Activated CD4-positive, alpha-beta T cell treated with anti-CD3 and anti-CD28 coated beads for 36 hours (primary cell): ENCODE results near the gene PLXND1. TPM values are rescaled to one million over a fixed set of nuclear protein-coding genes. Genes with fewer than 3 reads are reported as not detected.

Experiments used
- ATAC-seq: fragments of 200-7000 bp; cut with Tn5 transposase; one replicate; pipeline ENCODE4 v1.10.0; 2021; ENCODE audit warnings: mild to moderate bottlenecking, moderate library complexity
- CTCF ChIA-PET: fragments of 350-600 bp; sonication (Branson Sonifier 250); formaldehyde crosslinking; loops from one replicate; lab custom pipeline; 2021; ENCODE audit warnings: antibody characterized with exemption; lab: Charles Lee
- POLR2A ChIA-PET: fragments of 350-600 bp; sonication (Branson Sonifier 250); formaldehyde crosslinking; loops from one replicate; lab custom pipeline; 2021; ENCODE audit warnings: antibody characterized with exemption, inconsistent platforms; lab: Charles Lee
- DNase-seq: peaks from one replicate; pipeline ENCODE4 v3.0.0-alpha.2; 2020
- H3K27ac Mint-ChIP-seq: one replicate; pipeline ENCODE4 v1.8.0; 2021; ENCODE audit warnings: mixed read lengths
- H3K27me3 Mint-ChIP-seq: one replicate; pipeline ENCODE4 v1.8.0; 2021; ENCODE audit warnings: mixed read lengths
- H3K36me3 Mint-ChIP-seq: one replicate; pipeline ENCODE4 v1.8.0; 2021; ENCODE audit warnings: low read depth, mixed read lengths
- H3K4me1 Mint-ChIP-seq: one replicate; pipeline ENCODE4 v1.8.0; 2021; ENCODE audit warnings: mixed read lengths
- H3K4me3 Mint-ChIP-seq: one replicate; pipeline ENCODE4 v1.8.0; 2021; ENCODE audit warnings: mild to moderate bottlenecking, moderate library complexity, mixed read lengths
- H3K9me3 Mint-ChIP-seq: one replicate; pipeline ENCODE4 v1.8.0; 2021; ENCODE audit warnings: low read depth, mixed read lengths
- intact Hi-C, 2 experiments: fragments of 100-400 bp; cut with DNase I in 1 of 2; cut with micrococcal nuclease in 1 of 2; formaldehyde crosslinking; loops; one replicate each; pipeline versions ENCODE4 v1.14.2 to v1.15.1; 2022 to 2024; cut with DNase I, micrococcal nuclease
- total RNA-seq, 2 experiments: library from RNA; stranded (reverse); gene quantifications; one replicate each; pipeline ENCODE4 v1.2.3, GENCODE V29; 2021

Gene PLXND1
- total RNA-seq, 2 experiments from 2014 or later, result 3.1 to 4.6 TPM

GRCh38 chr3:129527262-129527661 lies 79.2 kb downstream of the PLXND1 start:
- no peak overlapping the region for H3K4me3 Mint-ChIP-seq
- DNase-seq (no peak), ATAC-seq (no peak)
- H3K36me3 Mint-ChIP-seq, result no peaks in the 10 kb centered on the region
- H3K27me3 Mint-ChIP-seq, result no peaks in the 10 kb centered on the region
- H3K4me1 Mint-ChIP-seq, result no peaks in the 10 kb centered on the region
- intact Hi-C loops, result no loop called here
- ChIA-PET POLR2A (no interaction called here), CTCF (no interaction called here)
- H3K27ac Mint-ChIP-seq, result no peak overlapping the region
- no peaks in the 10 kb centered on the region for H3K9me3 Mint-ChIP-seq

- DNase-seq (no peak), ATAC-seq (no peak)
- Mint-ChIP-seq H3K27ac (no peak overlapping the region), H3K36me3 (no peaks in the 10 kb centered on the region), H3K4me1 (no peaks in the 10 kb centered on the region), H3K27me3 (no peaks in the 10 kb centered on the region), H3K9me3 (no peaks in the 10 kb centered on the region), H3K4me3 (no peak overlapping the region)
- intact Hi-C loops, result no loop called here
- ChIA-PET CTCF (interaction anchor here (0.6 kb wide), 2 partner anchors 25 to 33 kb away, joined by 3 to 5 read pairs; no protein-coding TSS in a partner anchor), POLR2A (no interaction called here)
Measured at GRCh38 chr3:129526121-129526900, 80.2 kb downstream of the PLXND1 start.

- Mint-ChIP-seq H3K4me1 (no peaks in the 10 kb centered on the region), H3K36me3 (no peaks in the 10 kb centered on the region), H3K9me3 (no peaks in the 10 kb centered on the region), H3K4me3 (no peak overlapping the region), H3K27me3 (no peaks in the 10 kb centered on the region), H3K27ac (no peak overlapping the region)
- CTCF ChIA-PET, result interaction anchor here (0.6 kb wide), 2 partner anchors 26 to 32 kb away, joined by 3 to 5 read pairs; no protein-coding TSS in a partner anchor
- peak; percentile 38 for DNase-seq
- ATAC-seq, result peak; percentile 89
- intact Hi-C loops, result no loop called here
- POLR2A ChIA-PET, result no interaction called here
Measured at GRCh38 chr3:129525341-129525968, 81.0 kb downstream of the PLXND1 start.

GRCh38 chr3:129524081-129524480 lies 82.4 kb downstream of the PLXND1 start:
- Mint-ChIP-seq H3K27me3 (no peaks in the 10 kb centered on the region), H3K27ac (no peak overlapping the region), H3K4me1 (no peaks in the 10 kb centered on the region), H3K4me3 (no peak overlapping the region), H3K36me3 (no peaks in the 10 kb centered on the region), H3K9me3 (no peaks in the 10 kb centered on the region)
- ChIA-PET CTCF (no interaction called here), POLR2A (no interaction called here)
- ATAC-seq, result no peak
- no peak for DNase-seq
- intact Hi-C loops, result no loop called here

DNA sequence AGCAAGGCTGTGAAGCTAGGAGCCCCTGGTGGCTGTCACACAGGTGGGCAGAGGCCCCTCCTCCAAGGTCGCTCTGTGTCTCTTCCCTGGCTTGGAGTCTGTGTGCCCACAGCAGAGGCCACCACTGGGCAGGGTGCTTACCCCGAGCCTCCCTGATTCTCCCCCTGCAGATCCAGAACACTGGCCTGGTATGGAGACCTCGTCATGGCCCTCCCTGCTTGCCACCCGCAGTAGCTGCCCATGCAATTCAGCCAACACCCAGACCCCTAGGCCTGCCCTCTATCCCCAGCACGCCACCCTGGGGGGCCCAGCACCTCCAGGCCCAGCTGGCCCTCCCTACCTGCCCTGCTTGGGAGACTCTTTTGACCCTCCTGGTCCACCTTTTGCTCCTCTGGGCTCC lies 83.5 kb downstream of the PLXND1 start:
- CTCF ChIA-PET, result interaction anchor here (0.5 kb wide), 1 partner anchor 198 kb away, joined by 5 read pairs; no protein-coding TSS in a partner anchor
- Mint-ChIP-seq H3K9me3 (no peaks in the 10 kb centered on the region), H3K36me3 (no peaks in the 10 kb centered on the region), H3K27me3 (no peaks in the 10 kb centered on the region), H3K4me3 (no peak overlapping the region), H3K4me1 (no peaks in the 10 kb centered on the region), H3K27ac (no peak overlapping the region)
- intact Hi-C loops, result no loop called here
- ATAC-seq, result no peak
- no peak for DNase-seq
- POLR2A ChIA-PET, result no interaction called here

DNA sequence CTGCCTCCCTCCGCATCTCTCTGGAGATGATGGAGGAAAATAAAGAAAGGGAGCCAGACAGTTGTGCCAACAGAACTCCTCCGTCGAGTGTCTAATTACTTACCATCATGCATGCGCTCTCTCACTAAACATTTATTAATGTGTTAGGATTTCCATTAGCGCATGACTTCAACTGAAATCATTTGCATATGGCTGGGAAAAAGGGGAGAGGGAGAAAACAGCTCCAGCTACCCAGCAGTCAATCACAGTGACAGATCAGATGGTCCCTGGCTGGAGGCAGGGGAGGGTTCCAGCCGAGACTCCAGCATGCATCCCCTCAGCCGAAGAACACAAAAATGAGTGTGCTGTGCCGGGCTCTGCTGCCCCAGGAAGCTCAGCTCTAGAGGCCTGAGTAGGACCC lies 84.9 kb downstream of the PLXND1 start:
- H3K4me1 Mint-ChIP-seq, result no peaks in the 10 kb centered on the region
- H3K36me3 Mint-ChIP-seq, result peaks cover 3% of the 10 kb centered on the region
- ChIA-PET POLR2A (no interaction called here), CTCF (interaction anchor here (0.5 kb wide), 1 partner anchor 107 kb away, joined by 3 read pairs; no protein-coding TSS in a partner anchor)
- ATAC-seq, result no peak
- no peak overlapping the region for H3K4me3 Mint-ChIP-seq
- no peak for DNase-seq
- H3K27me3 Mint-ChIP-seq, result no peaks in the 10 kb centered on the region
- intact Hi-C loops, result no loop called here
- H3K27ac Mint-ChIP-seq, result no peak overlapping the region
- H3K9me3 Mint-ChIP-seq, result no peaks in the 10 kb centered on the region

DNA sequence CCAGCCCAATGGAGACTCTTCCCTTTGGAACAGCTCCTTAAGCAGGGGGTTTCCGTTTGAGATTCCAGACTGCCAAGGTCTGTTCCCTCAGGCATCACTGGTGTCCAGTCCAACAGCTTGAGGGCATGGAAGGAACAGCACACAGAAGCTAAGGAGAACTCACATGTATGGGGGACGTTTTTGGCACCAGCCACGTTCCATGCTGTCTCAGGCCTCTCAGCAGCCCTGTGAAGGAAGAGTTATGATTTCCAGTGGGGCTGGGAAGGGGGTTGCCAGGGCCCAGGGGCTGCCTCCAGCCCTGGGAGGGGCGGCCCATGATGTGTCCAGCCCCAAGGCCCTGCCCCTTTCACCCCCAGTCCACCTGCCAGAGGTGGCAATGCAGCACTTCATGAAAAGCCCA lies 85.5 kb downstream of the PLXND1 start:
- ATAC-seq (no peak), DNase-seq (no peak)
- H3K4me1 Mint-ChIP-seq, result no peaks in the 10 kb centered on the region
- ChIA-PET CTCF (no interaction called here), POLR2A (no interaction called here)
- no peaks in the 10 kb centered on the region for H3K9me3 Mint-ChIP-seq
- no peaks in the 10 kb centered on the region for H3K27me3 Mint-ChIP-seq
- H3K27ac Mint-ChIP-seq, result no peak overlapping the region
- peaks cover 3% of the 10 kb centered on the region for H3K36me3 Mint-ChIP-seq
- intact Hi-C loops, result no loop called here
- no peak overlapping the region for H3K4me3 Mint-ChIP-seq

- H3K27ac Mint-ChIP-seq, result no peak overlapping the region
- no peaks in the 10 kb centered on the region for H3K4me1 Mint-ChIP-seq
- DNase-seq, result no peak
- no peak overlapping the region for H3K4me3 Mint-ChIP-seq
- intact Hi-C loops, result no loop called here
- H3K9me3 Mint-ChIP-seq, result no peaks in the 10 kb centered on the region
- ChIA-PET POLR2A (no interaction called here), CTCF (no interaction called here)
- ATAC-seq, result no peak
- no peaks in the 10 kb centered on the region for H3K27me3 Mint-ChIP-seq
- peaks cover 3% of the 10 kb centered on the region for H3K36me3 Mint-ChIP-seq
Measured at GRCh38 chr3:129519896-129520715, 86.4 kb downstream of the PLXND1 start.

DNA sequence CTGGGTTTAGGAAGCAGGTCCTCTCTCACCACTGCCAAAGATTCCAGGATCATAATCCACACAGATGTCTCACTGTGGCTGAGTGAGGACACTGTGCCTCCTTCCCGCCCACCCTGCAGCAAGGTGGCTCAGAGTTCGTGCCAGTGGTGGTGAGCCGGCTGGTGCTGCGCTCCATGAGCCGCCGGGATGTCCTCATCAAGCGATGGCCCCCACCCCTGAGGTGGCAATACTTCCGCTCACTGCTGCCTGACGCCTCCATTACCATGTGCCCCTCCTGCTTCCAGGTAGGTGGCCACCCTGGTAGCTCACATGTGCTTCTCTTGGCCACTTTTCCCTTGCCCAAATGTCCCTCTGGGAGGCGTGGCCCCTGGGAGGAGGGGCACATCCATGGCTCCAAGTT lies 87.0 kb downstream of the PLXND1 start:
- CTCF ChIA-PET, result interaction anchor here (0.6 kb wide), 1 partner anchor 86 kb away, joined by 5 read pairs; no protein-coding TSS in a partner anchor
- no peaks in the 10 kb centered on the region for H3K27me3 Mint-ChIP-seq
- POLR2A ChIA-PET, result no interaction called here

DNA sequence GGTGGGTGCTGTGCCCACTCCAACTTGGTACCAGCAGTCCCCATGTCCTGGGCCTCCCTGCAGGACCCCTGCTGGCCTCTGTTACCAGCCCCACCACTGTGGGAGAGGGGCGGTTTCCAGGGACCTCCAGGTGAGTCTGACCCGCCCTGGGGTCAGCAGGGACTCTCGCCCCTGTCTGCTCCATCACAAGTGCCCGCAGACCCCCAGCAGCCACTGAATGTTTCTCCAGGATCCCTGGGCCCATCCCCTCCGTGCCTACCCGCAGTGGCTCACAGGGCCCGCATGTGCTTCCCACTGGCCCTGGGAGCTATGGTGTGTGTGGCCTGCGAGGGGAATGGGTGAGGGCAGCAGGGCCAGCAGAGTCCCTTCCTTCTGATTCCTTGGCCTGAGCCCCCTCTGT lies 87.9 kb downstream of the PLXND1 start:
- peaks cover 3% of the 10 kb centered on the region for H3K36me3 Mint-ChIP-seq
- H3K27ac Mint-ChIP-seq, result no peak overlapping the region
- no peak overlapping the region for H3K4me3 Mint-ChIP-seq
- no peaks in the 10 kb centered on the region for H3K9me3 Mint-ChIP-seq
- DNase-seq (no peak), ATAC-seq (no peak)
- H3K27me3 Mint-ChIP-seq, result no peaks in the 10 kb centered on the region
- CTCF ChIA-PET, result no interaction called here
- intact Hi-C loops, result no loop called here
- no peaks in the 10 kb centered on the region for H3K4me1 Mint-ChIP-seq
- POLR2A ChIA-PET, result no interaction called here

More for the DNA sequence above, 87.0 kb downstream of the PLXND1 start:
- intact Hi-C loops, result no loop called here
- H3K4me3 Mint-ChIP-seq, result no peak overlapping the region
- no peak for ATAC-seq
- H3K36me3 Mint-ChIP-seq, result peaks cover 3% of the 10 kb centered on the region
- H3K9me3 Mint-ChIP-seq, result no peaks in the 10 kb centered on the region
- no peak overlapping the region for H3K27ac Mint-ChIP-seq
- no peak for DNase-seq
- H3K4me1 Mint-ChIP-seq, result no peaks in the 10 kb centered on the region

DNA sequence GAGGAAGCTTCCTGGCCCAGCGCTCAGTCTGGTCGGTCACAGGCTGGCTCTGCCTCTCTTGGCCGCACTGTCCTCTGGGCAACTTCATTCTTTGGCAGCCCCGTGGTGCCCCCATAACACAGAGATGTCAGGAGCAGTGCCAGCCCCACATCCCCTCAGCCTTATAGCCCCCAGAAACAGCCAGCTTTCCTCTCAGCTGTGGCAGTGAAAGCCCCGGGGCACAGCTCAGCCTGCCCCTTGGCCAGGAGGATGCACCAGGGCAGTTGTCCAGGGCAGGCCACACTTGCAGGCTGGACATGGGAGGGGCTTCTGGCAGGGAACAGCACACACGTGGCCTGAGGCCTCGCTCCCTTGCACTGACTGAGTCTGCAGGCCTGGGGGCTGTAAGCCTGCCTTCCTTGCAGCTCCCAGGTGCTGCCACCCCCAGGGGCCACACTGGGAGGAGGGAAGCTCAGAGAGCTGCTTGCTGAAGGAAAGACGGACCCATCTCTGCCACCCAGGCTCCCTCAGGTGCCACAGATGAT lies 88.4 kb downstream of the PLXND1 start:
- Mint-ChIP-seq H3K36me3 (peaks cover 3% of the 10 kb centered on the region), H3K4me3 (no peak overlapping the region), H3K27ac (no peak overlapping the region), H3K9me3 (no peaks in the 10 kb centered on the region), H3K27me3 (no peaks in the 10 kb centered on the region), H3K4me1 (no peaks in the 10 kb centered on the region)
- ChIA-PET CTCF (no interaction called here), POLR2A (no interaction called here)
- ATAC-seq, result no peak
- no peak for DNase-seq
- intact Hi-C loops, result no loop called here
